Upper lobe of left lung (tissue), 6 donors: ENCODE measurements around the gene RNASET2. TPM values are rescaled to one million over a fixed set of nuclear protein-coding genes. Genes with fewer than 3 reads are reported as not detected.

Experiments used
- ATAC-seq, 2 donors: fragments of 200-7000 bp; cut with Tn5 transposase; one replicate each; pipeline ENCODE4 v1.9.1; 2022; ENCODE audit warnings: mild to moderate bottlenecking in 2 of 2, moderate library complexity in 2 of 2; ENCODE audit not compliant: low FRiP score in 2 of 2
- DNase-seq, 2 donors: peaks; one replicate each; pipeline ENCODE4 v3.0.0-alpha.2; 2019 to 2020
- H3K27ac ChIP-seq, 4 donors: fragments of 200-600 bp; sonication (generic); one replicate each; pipeline ENCODE4 v1.5.1; 2016 to 2019
- H3K27me3 ChIP-seq, 4 donors: fragments of 200-600 bp; sonication (generic); one replicate each; pipeline ENCODE4 v1.5.1; 2017 to 2019
- H3K36me3 ChIP-seq, 4 donors: fragments of 200-600 bp; sonication (generic); one replicate each; pipeline ENCODE4 v1.5.1; 2016 to 2019
- H3K4me1 ChIP-seq, 4 donors: fragments of 200-600 bp; sonication (generic); one replicate each; pipeline ENCODE4 v1.5.1; 2018 to 2019
- H3K4me3 ChIP-seq, 4 donors: fragments of 200-600 bp; sonication (generic); one replicate each; pipeline ENCODE4 v1.5.1; 2017 to 2019; ENCODE audit warnings: mild to moderate bottlenecking in 2 of 4, moderate library complexity in 1 of 4
- H3K9me3 ChIP-seq, 4 donors: fragments of 200-600 bp; sonication (generic); one replicate each; pipeline ENCODE4 v1.5.1; 2018 to 2019
- EP300 ChIP-seq, 4 donors: sonication (generic); formaldehyde crosslinking; IDR thresholded peaks; one replicate each; pipeline ENCODE4 v1.5.1; 2017; ENCODE audit warnings: antibody characterized with exemption in 4 of 4, control low read depth in 2 of 4
- POLR2A ChIP-seq, 4 donors: fragments of 450-650 bp; IDR thresholded peaks; one replicate each; pipeline ENCODE4 v1.5.1; 2016 to 2017; ENCODE audit warnings: antibody characterized with exemption in 4 of 4, mild to moderate bottlenecking in 2 of 4
- POLR2AphosphoS5 ChIP-seq, 2 donors: sonication (generic); formaldehyde crosslinking; IDR thresholded peaks; one replicate each; pipeline ENCODE4 v1.5.1; 2017; ENCODE audit warnings: antibody characterized with exemption in 2 of 2
- WGBS, 2 donors: methylation state at CpG; one replicate each; pipeline ENCODE4 v1.1.5; 2017 to 2018; 5-methylcytosine and 5-hydroxymethylcytosine counted together
- total RNA-seq, 6 donors: library from RNA; depleted of rRNA in 4 of 6; stranded (reverse); fragments of >200 nt in 4 of 6; gene quantifications; one replicate each; pipeline versions ENCODE4 v1.1.0 to v1.2.1, GENCODE V29; 2016 to 2021
- TF ChIP-seq, protein P1 (sequence below), 6 experiments: fragments of 450-650 bp in 4 of 6; fragments of 200-600 bp in 2 of 6; sonication (generic) in 2 of 6; IDR thresholded peaks; one replicate each; pipeline ENCODE4 v1.5.1; 2016 to 2019; ENCODE audit warnings: antibody characterized with exemption in 6 of 6
- donor health status: DM: no; HTN: no; CAD: no; lungs with moderate emphysema.
- donor health status: DM: no; HTN: yes; CAD: no; lungs with severe emphysema.

RNASET2 gene
- total RNA-seq, 6 donors from 2014 or later, result 66.4 to 131 (median 94.8) TPM

DNA sequence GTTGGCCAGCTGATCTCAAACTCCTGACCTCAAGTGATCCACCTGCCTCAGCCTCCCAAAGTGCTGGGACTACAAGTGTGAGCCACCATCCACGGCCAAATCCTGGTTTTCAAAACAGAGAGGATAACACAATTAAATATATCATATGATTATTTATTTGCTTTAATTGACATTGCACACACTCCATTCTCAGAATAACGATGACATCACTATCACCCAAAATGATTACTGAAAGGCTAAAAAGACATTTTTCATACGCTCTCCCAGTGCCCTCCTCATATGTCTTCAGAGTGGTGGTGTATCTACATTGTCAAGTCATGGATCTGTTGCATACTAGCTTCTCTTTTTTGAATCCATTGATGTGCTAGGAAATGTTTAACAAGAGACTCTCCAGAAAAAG lies 24.4 kb upstream of the RNASET2 start:
- no peaks in the 10 kb centered on the region for H3K27me3 ChIP-seq
- H3K9me3 ChIP-seq, result no peaks in the 10 kb centered on the region
- DNase-seq, result no peak
- ATAC-seq, result no peak
- no peak overlapping the region for H3K4me3 ChIP-seq
- no peaks in the 10 kb centered on the region for H3K4me1 ChIP-seq
- TF ChIP-seq POLR2AphosphoS5 (IDR thresholded peaks at IDR 0.05) (no peak), POLR2A (IDR thresholded peaks at IDR 0.05) (no peak), EP300 (IDR thresholded peaks at IDR 0.05) (no peak)
- TF ChIP-seq, protein P1, sequence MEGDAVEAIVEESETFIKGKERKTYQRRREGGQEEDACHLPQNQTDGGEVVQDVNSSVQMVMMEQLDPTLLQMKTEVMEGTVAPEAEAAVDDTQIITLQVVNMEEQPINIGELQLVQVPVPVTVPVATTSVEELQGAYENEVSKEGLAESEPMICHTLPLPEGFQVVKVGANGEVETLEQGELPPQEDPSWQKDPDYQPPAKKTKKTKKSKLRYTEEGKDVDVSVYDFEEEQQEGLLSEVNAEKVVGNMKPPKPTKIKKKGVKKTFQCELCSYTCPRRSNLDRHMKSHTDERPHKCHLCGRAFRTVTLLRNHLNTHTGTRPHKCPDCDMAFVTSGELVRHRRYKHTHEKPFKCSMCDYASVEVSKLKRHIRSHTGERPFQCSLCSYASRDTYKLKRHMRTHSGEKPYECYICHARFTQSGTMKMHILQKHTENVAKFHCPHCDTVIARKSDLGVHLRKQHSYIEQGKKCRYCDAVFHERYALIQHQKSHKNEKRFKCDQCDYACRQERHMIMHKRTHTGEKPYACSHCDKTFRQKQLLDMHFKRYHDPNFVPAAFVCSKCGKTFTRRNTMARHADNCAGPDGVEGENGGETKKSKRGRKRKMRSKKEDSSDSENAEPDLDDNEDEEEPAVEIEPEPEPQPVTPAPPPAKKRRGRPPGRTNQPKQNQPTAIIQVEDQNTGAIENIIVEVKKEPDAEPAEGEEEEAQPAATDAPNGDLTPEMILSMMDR (IDR thresholded peaks at IDR 0.05), result no peak
- H3K36me3 ChIP-seq, result no peaks in the 10 kb centered on the region
- H3K27ac ChIP-seq, result no peak overlapping the region
- WGBS, 2 donors, result 95 to 97% methylated on average over 3 of the region's 3 CpGs

DNA sequence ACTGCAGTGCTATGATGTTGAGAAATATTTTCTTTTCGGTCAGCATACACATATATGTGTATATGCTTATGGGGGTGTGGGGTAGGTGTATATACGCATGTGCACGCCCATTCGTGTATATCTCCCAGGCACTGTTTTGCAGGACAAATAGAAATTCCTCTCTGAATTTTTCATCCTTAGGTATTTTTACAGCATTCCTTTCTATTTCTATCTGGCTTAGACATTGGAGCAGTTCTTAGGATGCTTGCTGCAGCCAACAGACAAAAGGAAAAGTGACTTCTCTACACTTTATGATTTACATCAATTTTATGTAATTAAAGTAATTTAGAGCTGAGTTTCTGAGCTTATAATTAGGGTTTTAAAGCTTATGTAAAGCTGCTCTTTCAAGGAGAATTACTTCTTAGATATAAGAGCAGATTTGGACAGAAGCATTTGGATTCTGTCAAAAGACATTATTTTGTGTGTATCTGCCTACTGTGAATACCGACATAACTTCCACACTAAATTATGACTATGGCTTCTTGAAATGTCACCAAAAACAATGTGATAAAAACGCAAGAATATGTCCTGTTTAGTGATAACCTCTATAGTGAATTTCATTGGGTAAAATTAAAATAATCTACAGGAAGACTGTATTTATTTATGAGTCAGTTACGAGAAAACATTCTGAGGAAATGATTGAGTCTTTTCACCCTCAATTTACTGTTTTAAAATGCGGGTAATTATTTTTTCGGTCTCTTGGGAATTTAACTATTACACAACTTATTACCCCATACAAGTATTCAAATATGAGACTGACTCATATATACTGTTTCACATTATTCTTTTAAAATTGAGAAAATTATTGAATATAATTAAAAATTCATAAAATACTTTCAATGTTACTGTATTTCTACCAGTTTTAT lies 21.5 kb upstream of the RNASET2 start:
- Histone ChIP-seq H3K27me3 (no peaks in the 10 kb centered on the region), H3K36me3 (no peaks in the 10 kb centered on the region), H3K9me3 (no peaks in the 10 kb centered on the region), H3K27ac (no peak overlapping the region), H3K4me3 (no peak overlapping the region), H3K4me1 (no peaks in the 10 kb centered on the region)
- TF ChIP-seq POLR2AphosphoS5 (IDR thresholded peaks at IDR 0.05) (no peak), EP300 (IDR thresholded peaks at IDR 0.05) (no peak), POLR2A (IDR thresholded peaks at IDR 0.05) (no peak)
- TF ChIP-seq, protein P1 (IDR thresholded peaks at IDR 0.05), result no peak
- 78 to 81% methylated on average over 9 of the region's 9 CpGs for WGBS, 2 donors
- no peak for ATAC-seq
- DNase-seq, result no peak

GRCh38 chr6:166976636-166977035 lies 20.3 kb upstream of the RNASET2 start:
- DNase-seq (no peak), ATAC-seq (no peak)
- Histone ChIP-seq H3K27ac (no peak overlapping the region), H3K4me3 (no peak overlapping the region), H3K36me3 (no peaks in the 10 kb centered on the region), H3K27me3 (no peaks in the 10 kb centered on the region), H3K4me1 (no peaks in the 10 kb centered on the region), H3K9me3 (no peaks in the 10 kb centered on the region)
- WGBS, 2 donors, result 92 to 100% methylated on average over 2 of the region's 2 CpGs
- TF ChIP-seq, protein P1 (IDR thresholded peaks at IDR 0.05), result no peak
- TF ChIP-seq EP300 (IDR thresholded peaks at IDR 0.05), result no peak

DNA sequence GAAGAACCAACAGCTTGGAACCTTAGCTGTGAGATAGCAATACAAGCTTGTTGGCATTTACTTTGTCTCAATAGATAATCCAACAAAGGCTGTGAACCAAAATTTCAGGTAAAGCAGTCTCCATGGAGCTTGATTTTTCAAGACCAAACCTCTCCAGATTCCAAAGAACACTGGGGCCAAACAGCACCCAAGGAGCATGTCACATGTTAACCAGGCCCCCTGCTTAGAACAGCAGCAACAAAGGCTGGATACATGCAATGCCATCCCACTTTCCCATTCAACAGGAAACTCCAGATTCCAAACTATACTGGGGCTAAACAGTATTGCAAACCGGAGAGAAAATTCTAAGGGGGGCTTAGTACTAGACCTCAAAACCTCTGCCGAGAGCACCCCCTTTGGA lies 15.8 kb upstream of the RNASET2 start:
- WGBS, 2 donors, result 88 to 94% methylated on average over 2 of the region's 2 CpGs
- no peak overlapping the region for H3K27ac ChIP-seq
- H3K4me1 ChIP-seq, result no peaks in the 10 kb centered on the region
- DNase-seq, result no peak
- TF ChIP-seq EP300 (IDR thresholded peaks at IDR 0.05) (no peak), POLR2A (IDR thresholded peaks at IDR 0.05) (no peak), POLR2AphosphoS5 (IDR thresholded peaks at IDR 0.05) (no peak)
- ATAC-seq, result no peak
- no peaks in the 10 kb centered on the region for H3K27me3 ChIP-seq
- H3K4me3 ChIP-seq, result no peak overlapping the region
- no peaks in the 10 kb centered on the region for H3K36me3 ChIP-seq
- H3K9me3 ChIP-seq, result no peaks in the 10 kb centered on the region

DNA sequence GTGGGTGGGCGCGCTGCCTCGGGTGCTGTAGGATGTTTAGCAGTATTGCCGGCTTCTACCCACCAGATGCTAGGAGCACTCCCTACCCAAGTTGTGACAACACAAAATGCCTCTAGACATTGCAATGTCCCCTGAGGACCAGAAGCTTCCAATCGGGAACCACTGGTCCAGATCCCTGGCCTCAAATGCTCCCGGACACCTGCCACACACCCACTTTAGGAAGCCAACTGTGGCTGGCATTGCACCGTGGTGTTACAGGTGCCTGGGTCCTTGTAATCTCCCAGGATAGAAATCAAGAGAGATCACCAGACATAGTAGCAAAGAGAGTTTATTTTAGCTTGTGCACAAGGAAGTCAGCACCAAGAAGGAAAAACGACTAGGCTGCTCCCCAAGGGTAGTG lies 14.9 kb upstream of the RNASET2 start:
- no peaks in the 10 kb centered on the region for H3K4me1 ChIP-seq
- no peak overlapping the region for H3K27ac ChIP-seq
- H3K27me3 ChIP-seq, result no peaks in the 10 kb centered on the region
- 83 to 86% methylated on average over 6 to 8 of the region's 8 CpGs for WGBS, 2 donors
- H3K36me3 ChIP-seq, result no peaks in the 10 kb centered on the region
- no peaks in the 10 kb centered on the region for H3K9me3 ChIP-seq
- no peak for DNase-seq
- TF ChIP-seq EP300 (IDR thresholded peaks at IDR 0.05) (no peak), POLR2AphosphoS5 (IDR thresholded peaks at IDR 0.05) (no peak), POLR2A (IDR thresholded peaks at IDR 0.05) (no peak)
- TF ChIP-seq, protein P1 (IDR thresholded peaks at IDR 0.05), result no peak
- no peak for ATAC-seq
- no peak overlapping the region for H3K4me3 ChIP-seq
